Endothelial cell of umbilical vein (primary cell): ENCODE results near the gene CDK5RAP2. TPM values are rescaled to one million over a fixed set of nuclear protein-coding genes. Genes with fewer than 3 reads are reported as not detected.
A peak's percentile ranks its signal among the peaks of the same experiment; 100 is the strongest.

Experiments used
- BruUV-seq: library from RNA; stranded (reverse); fragments of 400-500 nt; replicated peaks from 2 replicates; lab custom pipeline; 2021; lab: Mats Ljungman, UMichigan
- CTCF ChIA-PET: fragments of 300-600, 350-600 bp; sonication (Branson Sonifier 250); formaldehyde crosslinking; loops from one replicate; lab custom pipeline; 2021; ENCODE audit warnings: antibody characterized with exemption, inconsistent platforms; lab: Charles Lee
- POLR2A ChIA-PET: fragments of 300-600, 350-600 bp; sonication (Branson Sonifier 250); formaldehyde crosslinking; loops from one replicate; lab custom pipeline; 2021; ENCODE audit warnings: antibody characterized with exemption, inconsistent platforms; lab: Charles Lee
- DNase-seq: peaks from one replicate; pipeline ENCODE4 v3.0.0-alpha.2; 2011; ENCODE audit warnings: low read depth, low spot score
- FAIRE-seq: peaks from 2 replicates; lab custom pipeline; 2011; peaks lifted over from hg19 to GRCh38; lab: Jason Lieb, UNC
- H2AFZ ChIP-seq: 2 replicates; pipeline ENCODE4 v1.6.0; 2012; ENCODE audit warnings: low read depth, low read length, control low read depth, inconsistent platforms
- H3K27ac ChIP-seq: 2 replicates; pipeline ENCODE4 v1.5.1; 2011; ENCODE audit warnings: low read depth, mild to moderate bottlenecking, control low read depth, low read length, moderate library complexity; ENCODE audit not compliant: insufficient read depth
- H3K27me3 ChIP-seq, 2 experiments: 2 replicates each; pipeline versions ENCODE4 v1.6.0 to v1.6.1; 2011; ENCODE audit warnings: low read length in 2 of 2, mixed read lengths in 1 of 2; ENCODE audit not compliant: control insufficient read depth in 2 of 2, insufficient read depth in 2 of 2
- H3K36me3 ChIP-seq, 2 experiments: 2 replicates in 1 of 2; 3 replicates in 1 of 2; pipeline ENCODE4 v1.5.1; 2011; ENCODE audit warnings: low read length in 2 of 2, mild to moderate bottlenecking in 1 of 2, moderate library complexity in 1 of 2; ENCODE audit not compliant: control insufficient read depth in 2 of 2, insufficient read depth in 2 of 2; ENCODE audit errors: extremely low read depth in 1 of 2
- H3K4me1 ChIP-seq: 3 replicates; pipeline ENCODE4 v1.5.1; 2011; ENCODE audit warnings: mild to moderate bottlenecking, low read length; ENCODE audit not compliant: control insufficient read depth, insufficient read depth; ENCODE audit errors: extremely low read depth
- H3K4me2 ChIP-seq: 2 replicates; pipeline ENCODE4 v1.6.1; 2011; ENCODE audit warnings: low read length, control low read depth, mixed read lengths; ENCODE audit not compliant: insufficient read depth
- H3K4me3 ChIP-seq, 3 experiments: fragments of 200-600 bp in 1 of 3; sonication (generic), shearing (Covaris generic) in 1 of 3; replicated peaks in 1 of 3; 2 replicates each; pipeline ENCODE4 v1.5.1; 2011 to 2016; ENCODE audit warnings: control low read depth in 3 of 3, low read length in 3 of 3, mild to moderate bottlenecking in 2 of 3, inconsistent platforms in 1 of 3, low read depth in 1 of 3, moderate library complexity in 1 of 3; ENCODE audit not compliant: insufficient read depth in 1 of 3
- H3K79me2 ChIP-seq: 2 replicates; pipeline ENCODE4 v1.6.0; 2012; ENCODE audit warnings: low read length, inconsistent platforms; ENCODE audit not compliant: control insufficient read depth, insufficient read depth
- H3K9ac ChIP-seq: replicated peaks from 2 replicates; pipeline ENCODE3; 2011; ENCODE audit warnings: low read length, control low read depth; ENCODE audit not compliant: insufficient read depth; ENCODE audit errors: extremely low read depth
- H3K9me1 ChIP-seq: replicated peaks from 3 replicates; pipeline ENCODE4 v1.6.0; 2011; ENCODE audit warnings: mild to moderate bottlenecking, low read length; ENCODE audit not compliant: control insufficient read depth, insufficient read depth; ENCODE audit errors: extremely low read depth
- H3K9me3 ChIP-seq: replicated peaks from 2 replicates; pipeline ENCODE4 v1.5.1; 2012; ENCODE audit warnings: low read length, inconsistent platforms; ENCODE audit not compliant: control insufficient read depth, insufficient read depth
- H4K20me1 ChIP-seq: replicated peaks from 2 replicates; pipeline ENCODE3; 2011; ENCODE audit warnings: mild to moderate bottlenecking, low read length; ENCODE audit not compliant: control insufficient read depth, insufficient read depth; ENCODE audit errors: extremely low read depth
- EZH2 ChIP-seq: IDR thresholded peaks from 2 replicates; pipeline ENCODE4 v1.6.1; 2012; ENCODE audit warnings: borderline replicate concordance, low read depth, mild to moderate bottlenecking, moderate library complexity, low read length, inconsistent platforms; ENCODE audit not compliant: severe bottlenecking
- FOS ChIP-seq: IDR thresholded peaks from 2 replicates; pipeline ENCODE4 v1.6.1; 2011; ENCODE audit warnings: mild to moderate bottlenecking, low read length, moderate library complexity, borderline replicate concordance; ENCODE audit not compliant: insufficient read depth
- GATA2 ChIP-seq: IDR thresholded peaks from 2 replicates; pipeline ENCODE4 v1.7.0; 2011; ENCODE audit warnings: low read depth, mild to moderate bottlenecking, moderate library complexity, mixed read lengths, low read length; ENCODE audit not compliant: insufficient read length, insufficient read depth
- JUN ChIP-seq: IDR thresholded peaks from 2 replicates; pipeline ENCODE4 v1.6.1; 2011; ENCODE audit warnings: borderline replicate concordance, low read depth; ENCODE audit not compliant: insufficient read length, insufficient read depth
- MYC ChIP-seq: IDR thresholded peaks from one replicate; pipeline ENCODE4 v1.6.1; 2011; ENCODE audit warnings: mild to moderate bottlenecking, low read depth, low read length
- POLR2A ChIP-seq: IDR thresholded peaks from 2 replicates; pipeline ENCODE4 v1.6.1; 2012; ENCODE audit warnings: low read depth, mild to moderate bottlenecking, control low read depth, low read length
- POLR2AphosphoS5 ChIP-seq: IDR thresholded peaks from 2 replicates; pipeline ENCODE4 v1.6.1; 2012; ENCODE audit warnings: low read depth, mild to moderate bottlenecking, control low read depth, low read length, moderate library complexity; ENCODE audit not compliant: insufficient read depth
- dilution Hi-C: fragments of 300-500 bp; cut with MboI; formaldehyde crosslinking; loops from one replicate; pipeline ENCODE4 v1.15.0; 2019; ENCODE audit warnings: low sequenced_read_pairs; ENCODE audit not compliant: extremely low pct_ligation_motif_present
- intact Hi-C: fragments of 100-400 bp; cut with micrococcal nuclease; formaldehyde crosslinking; loops from one replicate; pipeline ENCODE4 v1.10.0; 2022
- polyA plus RNA-seq, 4 experiments: library from polyadenylated mRNA; depleted of rRNA in 3 of 4; stranded (reverse) in 3 of 4; unstranded in 1 of 4; fragments of >200 nt; gene quantifications; 2 replicates each; pipeline versions ENCODE4 v1.2.1 to v1.2.3, GENCODE V29; 2011 to 2012; ENCODE audit warnings: missing spikeins in 1 of 4
- total RNA-seq: library from RNA; stranded (reverse); gene quantifications from 2 replicates; pipeline ENCODE4 v1.2.3, GENCODE V29; 2021
- TF ChIP-seq, protein P1 (sequence below): IDR thresholded peaks from 2 replicates; pipeline ENCODE4 v1.6.1; 2011; ENCODE audit not compliant: insufficient read depth, insufficient read length
- TF ChIP-seq, protein P2 (sequence below), 2 donors: IDR thresholded peaks; 1 replicate in 1 of 2; 2 replicates in 1 of 2; pipeline ENCODE4 v1.5.1; 2011; ENCODE audit warnings: low read length in 2 of 2, mild to moderate bottlenecking in 2 of 2, moderate library complexity in 2 of 2, control low read depth in 1 of 2, inconsistent platforms in 1 of 2, low read depth in 1 of 2; ENCODE audit not compliant: insufficient read depth in 1 of 2; ENCODE audit errors: extremely low read depth in 1 of 2

CDK5RAP2 gene
- total and polyA plus RNA-seq, 2 donors (not counting 3 experiments of a cell fraction or from before 2014, with no cell fraction given), result 17.5 to 56.7 TPM

DNA sequence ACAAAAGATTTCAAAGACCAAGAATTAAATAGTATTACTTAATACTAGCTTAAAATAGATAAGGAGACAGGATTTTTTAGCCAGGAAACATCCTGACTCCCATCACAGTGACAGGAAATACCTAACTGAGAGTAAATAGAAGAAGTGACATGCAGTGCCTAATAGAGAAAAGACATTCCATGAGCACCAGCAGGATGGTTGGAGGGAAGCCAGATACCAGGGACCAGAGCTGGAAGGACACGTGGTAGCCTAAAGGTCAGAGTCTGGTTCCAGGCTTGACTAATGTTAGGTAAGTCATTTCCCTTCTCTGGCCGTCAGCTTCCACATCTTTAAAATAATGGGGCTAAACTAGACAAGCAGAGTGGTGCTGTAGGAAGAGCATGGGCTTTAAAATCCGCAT, 41.6 kb downstream of the CDK5RAP2 start:
- POLR2A ChIA-PET, result no interaction called here
- Histone ChIP-seq H3K27ac (peak overlapping the region; percentile 4), H3K4me3 (no peak overlapping the region), H2AFZ (no peak overlapping the region), H3K36me3 (peaks cover 0 to 2% of the 10 kb centered on the region in 2 experiments), H3K9me3 (no peaks in the 10 kb centered on the region), H3K4me1 (peaks cover 19% of the 10 kb centered on the region), H3K9ac (no peak overlapping the region), H4K20me1 (no peaks in the 10 kb centered on the region), H3K79me2 (no peaks in the 10 kb centered on the region), H3K9me1 (no peaks in the 10 kb centered on the region), H3K27me3 (no peaks in the 10 kb centered on the region), H3K4me2 (peak overlapping the region; percentile 26)
- CTCF ChIA-PET, result no interaction called here
- FAIRE-seq (peak; percentile 99), DNase-seq (peak; percentile 49)
- dilution Hi-C loops (no loop called here), intact Hi-C loops (no loop called here)
- BruUV-seq, result no TSS peak
- TF ChIP-seq, protein P1, sequence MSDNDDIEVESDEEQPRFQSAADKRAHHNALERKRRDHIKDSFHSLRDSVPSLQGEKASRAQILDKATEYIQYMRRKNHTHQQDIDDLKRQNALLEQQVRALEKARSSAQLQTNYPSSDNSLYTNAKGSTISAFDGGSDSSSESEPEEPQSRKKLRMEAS, result peak; percentile 44
- TF ChIP-seq FOS, result peak; percentile 45
- no peak for TF ChIP-seq EZH2
- TF ChIP-seq GATA2, result no peak
- TF ChIP-seq MYC, result peak; percentile 33

DNA sequence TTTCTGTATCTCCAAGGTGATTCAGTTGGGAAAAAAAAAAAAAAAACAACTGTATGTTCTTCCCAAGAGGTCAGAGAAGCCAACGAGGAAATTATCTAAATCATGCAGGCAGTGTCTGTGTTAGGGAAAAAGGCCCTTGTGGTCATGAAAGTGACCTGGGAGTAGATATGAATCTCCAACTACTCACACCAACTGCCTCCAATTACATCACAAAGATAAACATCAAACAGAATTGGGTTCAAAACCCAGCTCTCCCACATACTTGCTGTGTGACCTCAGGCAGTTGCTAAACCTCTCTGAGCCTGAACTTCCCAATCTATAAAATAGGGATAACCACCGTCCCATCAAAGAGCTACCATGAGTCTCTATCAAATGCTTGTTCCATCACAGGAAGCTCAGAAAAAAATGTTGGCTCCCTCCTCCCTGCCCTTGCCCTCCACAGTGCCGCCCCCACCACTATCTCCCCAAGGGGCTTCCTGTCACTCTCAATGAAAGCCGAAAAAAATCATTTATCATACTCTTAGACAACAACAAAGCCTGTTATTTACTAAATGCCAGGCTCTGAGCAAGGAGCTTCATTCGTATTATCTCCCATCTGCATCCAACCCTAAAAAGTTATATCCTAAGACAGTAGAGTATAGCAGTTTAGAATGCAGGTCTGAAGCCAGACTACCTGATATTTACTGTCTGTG, 42.9 kb downstream of the CDK5RAP2 start:
- H3K79me2 ChIP-seq, result no peaks in the 10 kb centered on the region
- FAIRE-seq, result peak; percentile 4
- CTCF ChIA-PET, result interaction anchor here (1.0 kb wide), 1 partner anchor 18 kb away, joined by 3 read pairs; no protein-coding TSS in a partner anchor
- H3K9me3 ChIP-seq, result no peaks in the 10 kb centered on the region
- H2AFZ ChIP-seq, result no peak overlapping the region
- H3K4me3 ChIP-seq, result no peak overlapping the region
- DNase-seq, result no peak
- intact Hi-C loops (no loop called here), dilution Hi-C loops (no loop called here)
- peaks cover 0 to 2% of the 10 kb centered on the region in 2 experiments for H3K36me3 ChIP-seq
- no peak overlapping the region for H3K27ac ChIP-seq
- peaks cover 19% of the 10 kb centered on the region for H3K4me1 ChIP-seq
- POLR2A ChIA-PET, result no interaction called here
- H3K9ac ChIP-seq, result no peak overlapping the region
- H3K4me2 ChIP-seq, result no peak overlapping the region
- H4K20me1 ChIP-seq, result no peaks in the 10 kb centered on the region
- no peaks in the 10 kb centered on the region for H3K27me3 ChIP-seq
- BruUV-seq, result no TSS peak
- H3K9me1 ChIP-seq, result no peaks in the 10 kb centered on the region
- TF ChIP-seq, protein P2, sequence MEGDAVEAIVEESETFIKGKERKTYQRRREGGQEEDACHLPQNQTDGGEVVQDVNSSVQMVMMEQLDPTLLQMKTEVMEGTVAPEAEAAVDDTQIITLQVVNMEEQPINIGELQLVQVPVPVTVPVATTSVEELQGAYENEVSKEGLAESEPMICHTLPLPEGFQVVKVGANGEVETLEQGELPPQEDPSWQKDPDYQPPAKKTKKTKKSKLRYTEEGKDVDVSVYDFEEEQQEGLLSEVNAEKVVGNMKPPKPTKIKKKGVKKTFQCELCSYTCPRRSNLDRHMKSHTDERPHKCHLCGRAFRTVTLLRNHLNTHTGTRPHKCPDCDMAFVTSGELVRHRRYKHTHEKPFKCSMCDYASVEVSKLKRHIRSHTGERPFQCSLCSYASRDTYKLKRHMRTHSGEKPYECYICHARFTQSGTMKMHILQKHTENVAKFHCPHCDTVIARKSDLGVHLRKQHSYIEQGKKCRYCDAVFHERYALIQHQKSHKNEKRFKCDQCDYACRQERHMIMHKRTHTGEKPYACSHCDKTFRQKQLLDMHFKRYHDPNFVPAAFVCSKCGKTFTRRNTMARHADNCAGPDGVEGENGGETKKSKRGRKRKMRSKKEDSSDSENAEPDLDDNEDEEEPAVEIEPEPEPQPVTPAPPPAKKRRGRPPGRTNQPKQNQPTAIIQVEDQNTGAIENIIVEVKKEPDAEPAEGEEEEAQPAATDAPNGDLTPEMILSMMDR (IDR thresholded peaks at IDR 0.05; ENCODE audit: extremely low read depth in 1 of 2, insufficient read depth in 1 of 2, low read depth in 1 of 2, low read length in 2 of 2), result no peak
- TF ChIP-seq, protein P1, result no peak
- TF ChIP-seq GATA2 (no peak), POLR2AphosphoS5 (no peak), FOS (no peak), JUN (no peak), MYC (no peak), EZH2 (no peak), POLR2A (no peak)
